ENCODE results near the gene MPP1. TPM values are rescaled to one million over a fixed set of nuclear protein-coding genes. Genes with fewer than 3 reads are reported as not detected.

MPP1 gene
- total and polyA plus RNA-seq, 7 experiments from 2014 or later: 23.2 to 76.7 (median 34.8) TPM

GRCh38 chrX:154761977-154762536 is 43.2 kb downstream of the MPP1 start:
- no peaks in the 10 kb centered on the region for H3K27me3 Mint-ChIP-seq
- Histone ChIP-seq H3K4me3 (ENCODE audit: low read length) (peak overlapping the region; percentile 61), H3K27ac (ENCODE audit: low read depth, low read length) (peak overlapping the region; percentile 72), H3K36me3 (ENCODE audit: control insufficient read depth in 2 of 3, insufficient read depth in 3 of 3, low read length in 3 of 3) (peaks cover 0 to 21% (median 0%) of the 10 kb centered on the region in 3 experiments), H3K4me1 (ENCODE audit: control insufficient read depth in 2 of 2, insufficient read depth in 2 of 2, low read length in 2 of 2) (peaks cover 9% of the 10 kb centered on the region in 2 donors), H3K27me3 (ENCODE audit: control insufficient read depth in 2 of 2, insufficient read depth in 2 of 2, low read length in 2 of 2) (no peaks in the 10 kb centered on the region), H3K9me3 (ENCODE audit: control insufficient read depth in 2 of 3, low read length in 3 of 3) (no peaks in the 10 kb centered on the region)
- CTCF ChIA-PET: interaction anchor here (0.9 to 1.2 kb wide), 3 partner anchors 12 to 115 kb away, joined by 3 to 7 read pairs (median 7); partner anchors contain the start of gene GAB3
- ATAC-seq (no peak), DNase-seq (peak in 4 of 9 donors; percentile 25 to 57 (median 49))
- H3K4me3 Mint-ChIP-seq: peak overlapping the region; percentile 85 to 92 (median 90)
- peak overlapping the region; percentile 89 to 97 (median 92) for H3K27ac Mint-ChIP-seq
- POLR2A ChIA-PET: interaction anchor here (0.9 to 3.4 kb wide), 9 partner anchors 8 to 364 kb away, joined by 3 to 40 read pairs (median 5); partner anchors contain the start of genes GAB3 and MPP1
- intact Hi-C loops (cut with micrococcal nuclease): loop anchor here (1.0 to 5.0 kb wide), 6 partner anchors 11 to 1040 kb away; partner anchors contain the start of genes FUNDC2 (in 2 of the 2), GAB3 (in 2 of the 2), MPP1 (in 2 of the 2) and ABCD1 (in 1 of the 2)
- H3K9me3 Mint-ChIP-seq: peaks cover 0 to 2% (median 0%) of the 10 kb centered on the region in 11 donors
- peaks cover 0 to 24% (median 18%) of the 10 kb centered on the region in 7 donors for H3K4me1 Mint-ChIP-seq
- H3K36me3 Mint-ChIP-seq: peaks cover 0 to 9% (median 0%) of the 10 kb centered on the region in 5 donors

- peaks cover 0 to 15% (median 10%) of the 10 kb centered on the region in 7 donors for H3K4me1 Mint-ChIP-seq
- no peak overlapping the region for H3K4me3 ChIP-seq (ENCODE audit: low read length)
- H3K4me3 Mint-ChIP-seq: no peak overlapping the region
- no peaks in the 10 kb centered on the region for H3K36me3 Mint-ChIP-seq
- no peaks in the 10 kb centered on the region for H3K9me3 Mint-ChIP-seq
- POLR2A ChIA-PET: no interaction called here
- H3K27me3 Mint-ChIP-seq: no peaks in the 10 kb centered on the region
- H3K27ac Mint-ChIP-seq: peak overlapping the region in 1 of 9 donors; percentile 74
- no peaks in the 10 kb centered on the region for H3K27me3 ChIP-seq (ENCODE audit: control insufficient read depth in 2 of 2, insufficient read depth in 2 of 2, low read length in 2 of 2)
- H3K4me1 ChIP-seq (ENCODE audit: control insufficient read depth in 2 of 2, insufficient read depth in 2 of 2, low read length in 2 of 2): peaks cover 9% of the 10 kb centered on the region in 2 donors
- no peak for DNase-seq
- intact Hi-C loops (cut with micrococcal nuclease): no loop called here
- H3K27ac ChIP-seq (ENCODE audit: low read depth, low read length): no peak overlapping the region
- H3K9me3 ChIP-seq (ENCODE audit: control insufficient read depth in 2 of 3, low read length in 3 of 3): no peaks in the 10 kb centered on the region
- no peaks in the 10 kb centered on the region for H3K36me3 ChIP-seq (ENCODE audit: control insufficient read depth in 2 of 3, insufficient read depth in 3 of 3, low read length in 3 of 3)
- CTCF ChIA-PET: no interaction called here
- ATAC-seq: no peak
These were observed 46.6 kb downstream of the MPP1 start for GRCh38 chrX:154758696-154759095.

- no peak for ATAC-seq
- Histone ChIP-seq H3K9me3 (ENCODE audit: control insufficient read depth in 2 of 3, low read length in 3 of 3) (no peaks in the 10 kb centered on the region), H3K27ac (ENCODE audit: low read depth, low read length) (no peak overlapping the region), H3K27me3 (ENCODE audit: control insufficient read depth in 2 of 2, insufficient read depth in 2 of 2, low read length in 2 of 2) (no peaks in the 10 kb centered on the region), H3K4me1 (ENCODE audit: control insufficient read depth in 2 of 2, insufficient read depth in 2 of 2, low read length in 2 of 2) (peaks cover 12 to 13% of the 10 kb centered on the region in 2 donors), H3K4me3 (ENCODE audit: low read length) (peak overlapping the region; percentile 27), H3K36me3 (ENCODE audit: control insufficient read depth in 2 of 3, insufficient read depth in 3 of 3, low read length in 3 of 3) (no peaks in the 10 kb centered on the region)
- peaks cover 0 to 14% (median 0%) of the 10 kb centered on the region in 5 donors for H3K27me3 Mint-ChIP-seq
- ChIA-PET POLR2A (interaction anchor here (0.8 to 4.5 kb wide), 5 partner anchors 10 to 82 kb away, joined by 3 to 40 read pairs (median 3); partner anchors contain the start of gene DKC1), CTCF (interaction anchor here (1.1 kb wide), 1 partner anchor 34 kb away, joined by 4 read pairs; no protein-coding TSS in a partner anchor)
- H3K4me3 Mint-ChIP-seq: peak overlapping the region; percentile 68 to 84 (median 78)
- H3K27ac Mint-ChIP-seq: peak overlapping the region; percentile 34 to 82 (median 58)
- peaks cover 0 to 2% (median 0%) of the 10 kb centered on the region in 5 donors for H3K36me3 Mint-ChIP-seq
- DNase-seq: no peak
- peaks cover 0 to 23% (median 18%) of the 10 kb centered on the region in 7 donors for H3K4me1 Mint-ChIP-seq
- intact Hi-C loops (cut with micrococcal nuclease): loop anchor here (1.0 kb wide), 1 partner anchor 11 kb away; the partner anchor contains the start of gene DKC1 (in 2 of the 2)
- H3K9me3 Mint-ChIP-seq: no peaks in the 10 kb centered on the region
These were observed 53.5 kb downstream of the MPP1 start for GRCh38 chrX:154751669-154752271.

DNA sequence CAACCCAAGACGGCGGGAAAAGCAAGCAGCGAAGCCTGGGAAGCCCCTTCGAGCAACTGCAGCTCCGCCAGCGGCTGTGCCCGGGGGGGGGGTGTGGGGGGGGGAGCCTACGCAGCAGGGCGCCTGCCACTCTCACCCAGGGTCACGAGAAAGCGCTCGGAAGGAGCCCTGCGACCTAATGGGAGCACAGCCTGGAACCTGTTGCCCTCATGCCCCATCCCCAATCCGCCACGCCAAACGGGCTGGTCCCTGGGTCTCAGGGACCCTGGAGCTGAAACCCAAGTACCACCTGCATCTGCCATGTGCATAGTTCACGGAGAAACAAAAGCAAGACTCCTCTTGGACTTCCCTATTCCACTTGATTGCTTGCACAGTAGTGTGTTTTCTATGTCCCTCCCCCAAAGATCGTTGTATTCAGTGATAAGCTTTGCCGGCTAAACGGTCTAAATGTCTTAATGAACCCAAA is 54.0 kb downstream of the MPP1 start:
- CTCF ChIA-PET: interaction anchor here (1.1 to 1.5 kb wide), 3 partner anchors 11 to 33 kb away, joined by 3 to 7 read pairs (median 4); partner anchors contain the start of gene DKC1

DNA sequence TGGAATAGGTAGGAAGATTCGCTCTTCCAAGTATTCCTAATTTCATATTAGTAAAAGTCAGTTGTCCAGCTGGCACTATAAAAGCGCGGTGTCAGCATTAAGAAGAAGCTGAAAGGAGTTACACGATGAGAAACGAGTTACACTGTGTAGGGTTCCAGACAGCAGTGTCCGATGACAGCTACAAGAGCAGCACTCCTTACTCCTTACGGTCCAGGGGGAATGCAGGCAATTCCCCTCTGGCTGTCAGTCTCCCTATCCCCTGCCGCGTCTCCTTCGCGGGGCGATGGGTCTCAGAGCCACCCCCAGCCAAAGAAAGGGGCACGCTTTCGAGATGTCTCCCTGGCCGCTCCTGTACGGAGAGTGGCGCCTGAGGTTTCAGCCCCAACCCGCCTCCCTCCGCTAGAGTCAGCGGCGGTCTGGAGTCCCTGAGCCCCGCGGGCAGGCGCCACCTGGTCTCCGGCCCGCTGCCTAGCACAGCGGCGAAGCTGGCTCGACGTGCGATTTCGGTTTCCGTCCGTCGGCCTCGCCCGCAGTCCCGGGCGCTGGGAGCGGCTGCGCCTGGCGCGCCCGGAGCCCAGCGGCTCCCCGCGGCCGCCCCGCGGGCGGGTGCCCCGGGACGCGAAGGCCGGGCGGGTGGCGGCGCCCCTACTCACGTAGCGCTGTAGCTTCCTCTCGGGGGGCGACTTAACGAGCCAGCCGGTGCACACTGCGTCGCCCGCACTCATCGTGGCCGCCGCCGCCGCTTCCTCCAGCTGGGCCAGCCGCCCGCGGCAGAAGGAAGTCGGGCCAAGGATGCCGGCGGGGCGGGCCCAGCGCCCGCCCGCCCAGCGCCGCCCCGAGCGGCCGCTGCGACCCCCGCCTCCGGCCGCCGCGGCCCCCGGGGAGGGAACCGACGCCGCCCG is 54.7 kb downstream of the MPP1 start, which contains the start of gene GAB3:
TSS of gene GAB3 (minus strand) at position 777 of the 902 bp plus-strand sequence. CDS start at position 725, 52 bp downstream.
- intact Hi-C loops (cut with micrococcal nuclease): loop anchor here (1.0 kb wide), 1 partner anchor 12 kb away; the partner anchor contains the start of gene DKC1 (in 2 of the 2)
- DNase-seq (peak; percentile 20 to 46 (median 41)), ATAC-seq (peak; percentile 77)
- ChIA-PET POLR2A (interaction anchor here (0.8 to 4.5 kb wide), 10 partner anchors 10 to 202 kb away, joined by 3 to 40 read pairs (median 3); partner anchors contain the start of gene DKC1), CTCF (interaction anchor here (1.0 to 3.1 kb wide), 8 partner anchors 12 to 92 kb away, joined by 3 to 14 read pairs (median 4); partner anchors contain the start of gene DKC1)
- no peaks in the 10 kb centered on the region for H3K27me3 ChIP-seq (ENCODE audit: control insufficient read depth in 2 of 2, insufficient read depth in 2 of 2, low read length in 2 of 2)
- Mint-ChIP-seq H3K4me3 (peak within 1 kb of the TSS; percentile 71 to 85 (median 80)), H3K27ac (peak within 1 kb of the TSS; percentile 43 to 82 (median 59)), H3K4me1 (peaks cover 0 to 27% (median 18%) of the 10 kb centered on the region in 7 donors), H3K9me3 (no peaks in the 10 kb centered on the region), H3K36me3 (peaks cover 0 to 6% (median 0%) of the 10 kb centered on the region in 5 donors), H3K27me3 (peaks cover 0 to 14% (median 0%) of the 10 kb centered on the region in 5 donors)
- peaks cover 12 to 17% of the 10 kb centered on the region in 2 donors for H3K4me1 ChIP-seq (ENCODE audit: control insufficient read depth in 2 of 2, insufficient read depth in 2 of 2, low read length in 2 of 2)
- H3K9me3 ChIP-seq (ENCODE audit: control insufficient read depth in 2 of 3, low read length in 3 of 3): no peaks in the 10 kb centered on the region
- H3K27ac ChIP-seq (ENCODE audit: low read depth, low read length): peak within 1 kb of the TSS; percentile 62
- H3K36me3 ChIP-seq (ENCODE audit: control insufficient read depth in 2 of 3, insufficient read depth in 3 of 3, low read length in 3 of 3): no peaks in the 10 kb centered on the region
- H3K4me3 ChIP-seq (ENCODE audit: low read length): peak within 1 kb of the TSS; percentile 51

More for the DNA sequence above, 54.0 kb downstream of the MPP1 start:
- no peak overlapping the region for H3K27ac ChIP-seq (ENCODE audit: low read depth, low read length)
- Mint-ChIP-seq H3K9me3 (no peaks in the 10 kb centered on the region), H3K4me3 (peak overlapping the region; percentile 68 to 84 (median 78)), H3K36me3 (peaks cover 0 to 2% (median 0%) of the 10 kb centered on the region in 5 donors), H3K4me1 (peaks cover 0 to 24% (median 18%) of the 10 kb centered on the region in 7 donors), H3K27me3 (peaks cover 0 to 14% (median 0%) of the 10 kb centered on the region in 5 donors), H3K27ac (peak overlapping the region; percentile 34 to 82 (median 58))
- H3K36me3 ChIP-seq (ENCODE audit: control insufficient read depth in 2 of 3, insufficient read depth in 3 of 3, low read length in 3 of 3): no peaks in the 10 kb centered on the region
- H3K27me3 ChIP-seq (ENCODE audit: control insufficient read depth in 2 of 2, insufficient read depth in 2 of 2, low read length in 2 of 2): no peaks in the 10 kb centered on the region
- intact Hi-C loops (cut with micrococcal nuclease): loop anchor here (1.0 kb wide), 1 partner anchor 11 kb away; the partner anchor contains the start of gene DKC1 (in 2 of the 2)
- peak overlapping the region; percentile 27 for H3K4me3 ChIP-seq (ENCODE audit: low read length)
- H3K4me1 ChIP-seq (ENCODE audit: control insufficient read depth in 2 of 2, insufficient read depth in 2 of 2, low read length in 2 of 2): peaks cover 12 to 17% of the 10 kb centered on the region in 2 donors
- DNase-seq: peak in 3 of 9 donors; percentile 13 to 25 (median 17)
- peak; percentile 42 for ATAC-seq
- POLR2A ChIA-PET: interaction anchor here (0.8 to 4.5 kb wide), 7 partner anchors 10 to 203 kb away, joined by 3 to 40 read pairs (median 3); partner anchors contain the start of gene DKC1
- H3K9me3 ChIP-seq (ENCODE audit: control insufficient read depth in 2 of 3, low read length in 3 of 3): no peaks in the 10 kb centered on the region
